HepG2 (cell line): ENCODE measurements around the gene ARHGEF40. TPM values are rescaled to one million over a fixed set of nuclear protein-coding genes. Genes with fewer than 3 reads are reported as not detected.
A peak's percentile ranks its signal among the peaks of the same experiment; 100 is the strongest.

Source experiments
- E2F1 ChIP-seq: sonication (generic); formaldehyde crosslinking; IDR thresholded peaks from 2 replicates; pipeline ENCODE4 v1.5.0; 2020; ENCODE audit warnings: missing genetic modification reagents
- FOXP1 ChIP-seq, 2 experiments: fragments of 450-650 bp in 1 of 2; IDR thresholded peaks; 2 replicates each; pipeline ENCODE4 v1.6.1; 2017 to 2018; ENCODE audit warnings: antibody characterized with exemption in 1 of 2
- HNF4A ChIP-seq: sonication (generic); formaldehyde crosslinking; IDR thresholded peaks from 2 replicates; pipeline ENCODE4 v1.4.0; 2020; ENCODE audit warnings: missing genetic modification reagents
- LCORL ChIP-seq, 2 experiments: fragments of 450-650 bp in 1 of 2; sonication (generic) in 1 of 2; formaldehyde crosslinking in 1 of 2; IDR thresholded peaks; 2 replicates each; pipeline versions ENCODE4 v1.5.0 to v1.6.1; 2017 to 2020; ENCODE audit warnings: antibody characterized with exemption in 1 of 2, missing genetic modification reagents in 1 of 2
- MAFF ChIP-seq: IDR thresholded peaks from 2 replicates; pipeline ENCODE4 v1.6.1; 2011; ENCODE audit warnings: low read depth, low read length, improper control_type of control experiment
- MXD3 ChIP-seq: IDR thresholded peaks from 2 replicates; pipeline ENCODE4 v1.6.1; 2016; ENCODE audit warnings: mild to moderate bottlenecking, missing biosample characterization, missing genetic modification reagents
- MXD4 ChIP-seq: IDR thresholded peaks from 2 replicates; pipeline ENCODE4 v1.6.1; 2016; ENCODE audit warnings: mild to moderate bottlenecking, missing biosample characterization, missing genetic modification reagents
- ONECUT2 ChIP-seq: sonication (generic); formaldehyde crosslinking; IDR thresholded peaks from 2 replicates; pipeline ENCODE4 v1.4.0; 2020; ENCODE audit warnings: missing genetic modification reagents
- SSRP1 ChIP-seq: IDR thresholded peaks from 2 replicates; pipeline ENCODE4 v1.6.1; 2016; ENCODE audit warnings: control low read depth
- ZBTB42 ChIP-seq: sonication (generic); formaldehyde crosslinking; IDR thresholded peaks from 2 replicates; pipeline ENCODE4 v1.5.0; 2020; ENCODE audit warnings: mild to moderate bottlenecking, missing genetic modification reagents
- ZFAT ChIP-seq: sonication (generic); formaldehyde crosslinking; conservative IDR thresholded peaks from 2 replicates; pipeline ENCODE4 v1.8.1; 2023; ENCODE audit warnings: missing genetic modification reagents, inconsistent platforms
- ZHX2 ChIP-seq, 2 experiments: sonication (generic) in 1 of 2; formaldehyde crosslinking in 1 of 2; IDR thresholded peaks; 2 replicates each; pipeline versions ENCODE4 v1.6.1 to v1.9.0; 2014 to 2022; ENCODE audit warnings: antibody characterized with exemption in 1 of 2, borderline replicate concordance in 1 of 2, inconsistent platforms in 1 of 2, low read depth in 1 of 2, missing genetic modification reagents in 1 of 2
- ZIK1 ChIP-seq: sonication (generic); formaldehyde crosslinking; IDR thresholded peaks from 2 replicates; pipeline ENCODE4 v1.5.0; 2020; ENCODE audit warnings: mild to moderate bottlenecking, low read depth, missing genetic modification reagents, borderline replicate concordance
- ZNF431 ChIP-seq: sonication (generic); formaldehyde crosslinking; IDR thresholded peaks from 2 replicates; pipeline ENCODE4 v1.9.0; 2022; ENCODE audit warnings: missing genetic modification reagents, low read depth, mild to moderate bottlenecking, borderline replicate concordance
- ZNF547 ChIP-seq: sonication (generic); formaldehyde crosslinking; IDR thresholded peaks from 2 replicates; pipeline ENCODE4 v1.5.1; 2020; ENCODE audit warnings: mild to moderate bottlenecking, missing genetic modification reagents
- ZNF577 ChIP-seq: sonication (generic); formaldehyde crosslinking; IDR thresholded peaks from 2 replicates; pipeline ENCODE4 v1.4.0; 2020; ENCODE audit warnings: mild to moderate bottlenecking, low read depth, missing genetic modification reagents, borderline replicate concordance
- ZNF597 ChIP-seq: sonication (generic); formaldehyde crosslinking; IDR thresholded peaks from 2 replicates; pipeline ENCODE4 v1.5.0; 2020; ENCODE audit warnings: missing genetic modification reagents
- ZNF710 ChIP-seq: sonication (generic); formaldehyde crosslinking; IDR thresholded peaks from 2 replicates; pipeline ENCODE4 v1.5.0; 2020; ENCODE audit warnings: mild to moderate bottlenecking, missing genetic modification reagents, borderline replicate concordance
- polyA plus RNA-seq, 8 experiments: library from polyadenylated mRNA; depleted of rRNA in 3 of 8; stranded (reverse) in 7 of 8; unstranded in 1 of 8; fragments of >200 nt; fragmentation: Illumina TruSeq in 4 of 8; extraction: Trizol in 4 of 8; gene quantifications; 2 replicates each; pipeline versions ENCODE4 v1.2.1 to v1.2.3, GENCODE V29; 2011 to 2016; ENCODE audit warnings: low read depth in 4 of 8, missing spikeins in 1 of 8, mixed read lengths in 1 of 8; ENCODE audit not compliant: insufficient read depth in 1 of 8
- total RNA-seq, 5 experiments: library from RNA; depleted of rRNA; stranded (reverse); fragments of >200 nt; fragmentation: Illumina TruSeq; extraction: Trizol; gene quantifications; 2 replicates each; pipeline ENCODE4 v1.2.3, GENCODE V29; 2016; ENCODE audit warnings: low read depth in 1 of 5

Gene ARHGEF40
- total and polyA plus RNA-seq, 2 of the 13 experiments (the other 11 are each of a cell fraction or from before 2014, with no cell fraction given) = 28.1 to 78.1 TPM

GRCh38 chr14:21055432-21056117, 14.5 kb upstream of the ARHGEF40 start (continued):
- TF ChIP-seq ZHX2 (IDR thresholded peaks at IDR 0.05; ENCODE audit: low read depth) = peak; percentile 71; the same call in 1 of the 2 replicates
- no peak for TF ChIP-seq ZHX2 (CRISPR knock-in tag; IDR thresholded peaks at IDR 0.05; ENCODE audit: borderline replicate concordance)
- no peak; the same call in 1 of the 2 replicates for TF ChIP-seq ZIK1 (CRISPR knock-in tag)
- no peak for TF ChIP-seq MAFF
- TF ChIP-seq FOXP1 (IDR thresholded peaks at IDR 0.05) = no peak
- peak; percentile 89 for TF ChIP-seq FOXP1 (CRISPR knock-in tag; IDR thresholded peaks at IDR 0.05)
- TF ChIP-seq ZBTB42 = no peak
- TF ChIP-seq HNF4A = peak; percentile 89
- TF ChIP-seq ZNF431 = peak; percentile 59; the same call in 1 of the 2 replicates
- no peak for TF ChIP-seq ZNF547
- TF ChIP-seq ONECUT2 (CRISPR knock-in tag) = peak; percentile 87
- TF ChIP-seq ZNF577 (CRISPR knock-in tag) = no peak
- peak; percentile 98 for TF ChIP-seq ZNF710 (CRISPR knock-in tag)
- TF ChIP-seq MXD3 (CRISPR knock-in tag) = no peak
- no peak for TF ChIP-seq SSRP1 (CRISPR knock-in tag)
- TF ChIP-seq MXD4 = no peak
- TF ChIP-seq E2F1 (CRISPR knock-in tag) = peak; percentile 65; the same call in 1 of the 2 replicates
- TF ChIP-seq ZNF597 (CRISPR knock-in tag) = no peak
- TF ChIP-seq LCORL (IDR thresholded peaks at IDR 0.05) = no peak
- TF ChIP-seq LCORL (CRISPR knock-in tag; IDR thresholded peaks at IDR 0.05) = peak; percentile 97
- TF ChIP-seq ZFAT (CRISPR knock-in tag) = 0 out of 2 replicates have a peak, but pooled peaks have one; percentile 50
